HEK293 (cell line): ENCODE data around the gene CACNA2D3.

Source experiments
- AEBP2 ChIP-seq: fragments of 450-650 bp; formaldehyde crosslinking; IDR thresholded peaks from 2 replicates; pipeline ENCODE4 v1.5.1; 2016; ENCODE audit warnings: missing biosample characterization, missing genetic modification characterization, borderline replicate concordance
- CTCF ChIP-seq: fragments of 450-650 bp; formaldehyde crosslinking; IDR thresholded peaks from 2 replicates; pipeline ENCODE4 v1.5.1; 2016; ENCODE audit warnings: missing biosample characterization, missing genetic modification characterization
- HOXC10 ChIP-seq: sonication (generic); formaldehyde crosslinking; IDR thresholded peaks from 2 replicates; pipeline ENCODE4 v1.8.1; 2023; ENCODE audit warnings: mild to moderate bottlenecking, missing genetic modification reagents
- KLF9 ChIP-seq: fragments of 450-650 bp; formaldehyde crosslinking; IDR thresholded peaks from 2 replicates; pipeline ENCODE4 v1.5.1; 2016; ENCODE audit warnings: missing biosample characterization, missing genetic modification characterization, low read depth
- ZEB2 ChIP-seq: fragments of 450-650 bp; formaldehyde crosslinking; IDR thresholded peaks from 2 replicates; pipeline ENCODE4 v1.5.1; 2016; ENCODE audit warnings: missing biosample characterization, missing genetic modification characterization
- ZNF133 ChIP-seq: fragments of 450-650 bp; formaldehyde crosslinking; IDR thresholded peaks from 2 replicates; pipeline ENCODE4 v1.5.1; 2016; ENCODE audit warnings: missing biosample characterization, missing genetic modification characterization
- ZNF211 ChIP-seq: fragments of 450-650 bp; formaldehyde crosslinking; IDR thresholded peaks from 2 replicates; pipeline ENCODE4 v1.5.1; 2016; ENCODE audit warnings: low read depth, missing biosample characterization, missing genetic modification characterization
- ZNF514 ChIP-seq: fragments of 450-650 bp; formaldehyde crosslinking; IDR thresholded peaks from 2 replicates; pipeline ENCODE4 v1.5.1; 2016; ENCODE audit warnings: missing biosample characterization, missing genetic modification characterization
- ZNF571 ChIP-seq: fragments of 450-650 bp; formaldehyde crosslinking; IDR thresholded peaks from 2 replicates; pipeline ENCODE4 v1.5.0; 2017; ENCODE audit warnings: missing biosample characterization, missing genetic modification characterization
- ZNF624 ChIP-seq: fragments of 450-650 bp; formaldehyde crosslinking; IDR thresholded peaks from 2 replicates; pipeline ENCODE4 v1.5.1; 2017; ENCODE audit warnings: missing biosample characterization, missing genetic modification characterization
- ZNF776 ChIP-seq: fragments of 450-650 bp; formaldehyde crosslinking; IDR thresholded peaks from 2 replicates; pipeline ENCODE4 v1.5.0; 2017; ENCODE audit warnings: missing biosample characterization, missing genetic modification characterization, borderline replicate concordance
- ZNF792 ChIP-seq: fragments of 450-650 bp; formaldehyde crosslinking; IDR thresholded peaks from 2 replicates; pipeline ENCODE4 v1.5.1; 2016; ENCODE audit warnings: missing biosample characterization, missing genetic modification characterization

- TF ChIP-seq CTCF: no peak
- no peak for TF ChIP-seq ZNF792 (tag by site-specific recombination)
- no peak for TF ChIP-seq HOXC10
- TF ChIP-seq ZNF776 (tag by site-specific recombination): no peak
- TF ChIP-seq ZNF133 (tag by site-specific recombination): no peak
- TF ChIP-seq ZNF624 (tag by site-specific recombination): no peak
- no peak for TF ChIP-seq AEBP2 (tag by site-specific recombination)
- no peak for TF ChIP-seq KLF9
- TF ChIP-seq ZNF211: no peak
- no peak for TF ChIP-seq ZNF514 (tag by site-specific recombination)
- TF ChIP-seq ZNF571 (tag by site-specific recombination): no peak
- no peak for TF ChIP-seq ZEB2
Measured at GRCh38 chr3:54349231-54349652, 226.9 kb downstream of the CACNA2D3 start.
